ENCODE data around the gene NUP188.

DNA sequence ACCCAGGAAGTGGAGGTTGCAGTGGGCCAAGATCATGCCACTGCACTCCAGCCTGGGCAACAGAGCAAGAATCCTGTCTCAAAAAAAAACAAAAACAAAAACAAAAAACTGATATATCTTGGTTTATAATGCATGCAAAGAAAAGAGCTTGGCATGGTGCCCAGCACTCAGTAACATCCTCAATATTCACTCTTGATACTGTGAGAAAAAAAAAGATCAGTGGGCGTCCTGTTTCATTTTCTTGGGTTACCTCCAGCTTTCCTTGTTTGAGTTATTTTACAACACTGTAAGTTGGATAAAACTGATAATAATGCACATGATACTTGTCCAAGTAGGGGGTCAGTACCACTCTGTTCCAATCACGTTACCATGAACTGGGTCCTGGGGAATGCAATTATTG lies 18.9 kb upstream of the NUP188 start:
- TF ChIP-seq ESRRA (CRISPR knock-in tag; IDR thresholded peaks at IDR 0.05; ENCODE audit: low read depth) (no peak), ZNF570 (CRISPR knock-in tag; IDR thresholded peaks at IDR 0.05; ENCODE audit: borderline replicate concordance) (no peak), TOPORS (CRISPR knock-in tag; IDR thresholded peaks at IDR 0.05) (no peak)
- TF ChIP-seq, protein P1, sequence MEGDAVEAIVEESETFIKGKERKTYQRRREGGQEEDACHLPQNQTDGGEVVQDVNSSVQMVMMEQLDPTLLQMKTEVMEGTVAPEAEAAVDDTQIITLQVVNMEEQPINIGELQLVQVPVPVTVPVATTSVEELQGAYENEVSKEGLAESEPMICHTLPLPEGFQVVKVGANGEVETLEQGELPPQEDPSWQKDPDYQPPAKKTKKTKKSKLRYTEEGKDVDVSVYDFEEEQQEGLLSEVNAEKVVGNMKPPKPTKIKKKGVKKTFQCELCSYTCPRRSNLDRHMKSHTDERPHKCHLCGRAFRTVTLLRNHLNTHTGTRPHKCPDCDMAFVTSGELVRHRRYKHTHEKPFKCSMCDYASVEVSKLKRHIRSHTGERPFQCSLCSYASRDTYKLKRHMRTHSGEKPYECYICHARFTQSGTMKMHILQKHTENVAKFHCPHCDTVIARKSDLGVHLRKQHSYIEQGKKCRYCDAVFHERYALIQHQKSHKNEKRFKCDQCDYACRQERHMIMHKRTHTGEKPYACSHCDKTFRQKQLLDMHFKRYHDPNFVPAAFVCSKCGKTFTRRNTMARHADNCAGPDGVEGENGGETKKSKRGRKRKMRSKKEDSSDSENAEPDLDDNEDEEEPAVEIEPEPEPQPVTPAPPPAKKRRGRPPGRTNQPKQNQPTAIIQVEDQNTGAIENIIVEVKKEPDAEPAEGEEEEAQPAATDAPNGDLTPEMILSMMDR (CRISPR knock-in tag; IDR thresholded peaks at IDR 0.05) = no peak

All from HepG2 (cell line).